Activated T-cell treated with anti-CD3 and anti-CD28 coated beads, Interleukin-2, amount 50 U/mL, for 72 hours (primary cell): ENCODE results near the gene FAU. TPM values are rescaled to one million over a fixed set of nuclear protein-coding genes. Genes with fewer than 3 reads are reported as not detected.
A peak's percentile ranks its signal among the peaks of the same experiment; 100 is the strongest.
"Not testable (repeated sequence)": the region's sequence is repeated elsewhere in the genome, so short reads cannot be mapped to it uniquely, and the experiment has no call there.

ENCODE experiments used
- ATAC-seq, 2 donors: fragments of 150-1000 bp; cut with Tn5 transposase; replicated peaks in 1 of 2; 2 replicates each; pipeline ENCODE4 v1.10.0; 2021; ENCODE audit warnings: moderate library complexity in 2 of 2, mild to moderate bottlenecking in 1 of 2
- DNase-seq, 2 donors: peaks; one replicate each; pipeline ENCODE4 v3.0.0; 2021 to 2022; ENCODE audit warnings: mixed read lengths in 1 of 2
- H3K27ac Mint-ChIP-seq: one replicate; pipeline ENCODE4 v1.8.0; 2022; ENCODE audit warnings: mild to moderate bottlenecking, moderate library complexity, mixed read lengths
- H3K27me3 Mint-ChIP-seq: one replicate; pipeline ENCODE4 v1.8.0; 2022; ENCODE audit warnings: low read depth, mixed read lengths
- H3K36me3 Mint-ChIP-seq, 2 donors: one replicate each; pipeline ENCODE4 v1.8.0; 2022; ENCODE audit warnings: mixed read lengths in 2 of 2, mild to moderate bottlenecking in 1 of 2; ENCODE audit not compliant: insufficient read depth in 2 of 2
- H3K4me1 Mint-ChIP-seq: one replicate; pipeline ENCODE4 v1.8.0; 2022; ENCODE audit warnings: low read depth, mixed read lengths
- H3K4me3 Mint-ChIP-seq, 2 donors: one replicate each; pipeline ENCODE4 v1.8.0; 2022; ENCODE audit warnings: mild to moderate bottlenecking in 2 of 2, mixed read lengths in 2 of 2, moderate library complexity in 2 of 2
- H3K9me3 Mint-ChIP-seq, 2 donors: one replicate each; pipeline ENCODE4 v1.8.0; 2022; ENCODE audit warnings: mixed read lengths in 2 of 2
- total RNA-seq, 2 donors: library from RNA; stranded (reverse); gene quantifications; one replicate each; pipeline ENCODE4 v1.2.3, GENCODE V29; 2022

The FAU gene
- total RNA-seq, 2 donors from 2014 or later, result 1,144 to 1,164 TPM

DNA sequence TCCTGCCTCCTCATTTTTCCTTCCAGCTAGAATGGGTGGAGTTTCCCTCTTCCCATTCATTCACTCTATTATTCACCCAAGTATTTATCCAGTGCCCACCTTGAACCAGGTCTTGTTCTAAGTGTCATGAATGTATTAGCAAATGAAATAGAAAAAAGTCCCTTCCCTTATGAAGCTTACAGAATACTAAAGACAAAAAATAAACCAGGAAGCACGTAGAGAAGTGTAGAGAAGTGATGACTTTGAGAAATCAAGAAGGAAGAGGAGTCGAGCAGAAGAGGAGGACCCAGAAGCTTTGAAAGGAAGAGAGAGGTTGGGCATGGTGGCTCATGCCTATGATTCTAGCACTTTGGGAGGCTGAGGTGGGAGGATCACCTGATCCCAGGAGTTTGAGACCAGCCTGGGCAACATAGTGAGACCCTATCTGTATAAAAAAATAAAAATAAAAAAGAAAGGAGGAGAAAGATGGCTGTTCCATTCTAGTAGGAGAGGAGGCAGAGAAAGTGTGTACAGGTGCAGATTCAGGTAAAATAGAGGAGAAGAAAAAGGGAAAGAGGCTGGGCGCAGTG is 29.5 kb upstream of the FAU start:
- H3K9me3 Mint-ChIP-seq, result no peaks in the 10 kb centered on the region
- peaks cover 14% of the 10 kb centered on the region for H3K4me1 Mint-ChIP-seq
- H3K27ac Mint-ChIP-seq, result no peak overlapping the region
- no peaks in the 10 kb centered on the region for H3K36me3 Mint-ChIP-seq
- no peaks in the 10 kb centered on the region for H3K27me3 Mint-ChIP-seq
- ATAC-seq (no peak), DNase-seq (no peak)
- no peak overlapping the region for H3K4me3 Mint-ChIP-seq

GRCh38 chr11:65150509-65151299 is 28.8 kb upstream of the FAU start:
- DNase-seq (peak; percentile 56 to 57), ATAC-seq (peak; percentile 93 to 96)
- Mint-ChIP-seq H3K27me3 (no peaks in the 10 kb centered on the region), H3K36me3 (no peaks in the 10 kb centered on the region), H3K4me1 (peaks cover 14% of the 10 kb centered on the region), H3K4me3 (peak overlapping the region; percentile 15 to 31), H3K27ac (no peak overlapping the region), H3K9me3 (no peaks in the 10 kb centered on the region)

DNA sequence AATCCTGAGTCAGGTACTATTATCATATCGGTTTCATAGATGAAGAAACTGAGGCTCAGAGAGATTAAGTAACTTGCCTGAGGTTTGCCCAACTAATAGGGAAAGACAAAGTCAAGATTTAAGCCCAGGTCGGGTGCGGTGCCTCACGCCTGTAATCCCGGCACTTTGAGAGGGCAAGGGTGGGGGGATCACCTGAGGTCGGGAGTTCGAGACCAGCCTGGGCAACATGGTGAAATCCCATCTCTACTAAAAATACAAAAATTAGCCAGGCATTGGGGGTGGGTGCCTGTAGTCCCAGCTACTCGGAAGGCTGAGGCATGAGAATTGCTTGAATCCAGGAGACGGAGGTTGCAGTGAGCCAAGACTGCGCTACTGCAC is 28.2 kb upstream of the FAU start:
- not testable (repeated sequence) for H3K9me3 Mint-ChIP-seq, H3K4me3 Mint-ChIP-seq, H3K27me3 Mint-ChIP-seq, H3K36me3 Mint-ChIP-seq, ATAC-seq, DNase-seq, H3K27ac Mint-ChIP-seq
- peaks cover 14% of the 10 kb centered on the region for H3K4me1 Mint-ChIP-seq

GRCh38 chr11:65148657-65149056 is 26.7 kb upstream of the FAU start:
- H3K4me1 Mint-ChIP-seq, result peaks cover 14% of the 10 kb centered on the region
- no peak for ATAC-seq
- H3K36me3 Mint-ChIP-seq, result no peaks in the 10 kb centered on the region
- no peaks in the 10 kb centered on the region for H3K9me3 Mint-ChIP-seq
- no peak overlapping the region for H3K4me3 Mint-ChIP-seq
- no peak overlapping the region for H3K27ac Mint-ChIP-seq
- no peaks in the 10 kb centered on the region for H3K27me3 Mint-ChIP-seq
- DNase-seq, result no peak

DNA sequence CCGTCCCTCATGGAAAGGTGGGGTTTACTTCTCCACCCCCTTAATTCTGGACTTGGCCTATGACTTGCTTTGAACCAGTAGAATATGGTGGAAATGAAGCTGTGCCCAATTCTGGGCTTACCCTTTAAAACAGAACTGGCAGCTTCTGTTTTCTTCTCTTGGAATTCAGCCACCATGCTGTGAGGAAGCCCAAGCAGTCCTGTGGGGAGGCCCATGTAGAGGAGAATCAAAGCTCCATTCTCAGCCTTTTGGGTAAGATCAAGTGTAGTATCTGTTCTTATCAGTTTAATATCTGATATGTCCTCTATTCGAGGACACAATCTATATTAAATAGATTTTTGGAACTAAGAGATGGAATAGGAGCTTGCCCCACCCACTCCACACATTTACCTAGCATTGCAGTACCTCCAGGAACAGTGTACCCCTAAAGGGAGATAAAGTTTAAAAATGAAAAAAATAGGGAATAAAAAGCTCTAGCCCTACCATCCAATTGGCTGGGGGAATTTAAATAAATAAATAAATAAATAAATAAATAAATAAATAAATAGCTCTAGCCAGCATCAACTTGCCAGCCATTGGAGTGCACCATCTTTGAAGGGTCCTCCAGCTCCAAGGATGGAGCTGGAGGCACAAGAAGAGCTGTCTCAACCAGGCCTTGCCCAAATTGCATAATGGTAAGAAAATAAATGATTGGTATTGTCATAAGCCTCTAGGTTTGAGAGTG is 25.6 kb upstream of the FAU start:
- Mint-ChIP-seq H3K36me3 (no peaks in the 10 kb centered on the region), H3K27ac (no peak overlapping the region), H3K4me3 (no peak overlapping the region), H3K4me1 (peaks cover 13% of the 10 kb centered on the region), H3K27me3 (no peaks in the 10 kb centered on the region), H3K9me3 (no peaks in the 10 kb centered on the region)
- ATAC-seq (no peak), DNase-seq (no peak)

DNA sequence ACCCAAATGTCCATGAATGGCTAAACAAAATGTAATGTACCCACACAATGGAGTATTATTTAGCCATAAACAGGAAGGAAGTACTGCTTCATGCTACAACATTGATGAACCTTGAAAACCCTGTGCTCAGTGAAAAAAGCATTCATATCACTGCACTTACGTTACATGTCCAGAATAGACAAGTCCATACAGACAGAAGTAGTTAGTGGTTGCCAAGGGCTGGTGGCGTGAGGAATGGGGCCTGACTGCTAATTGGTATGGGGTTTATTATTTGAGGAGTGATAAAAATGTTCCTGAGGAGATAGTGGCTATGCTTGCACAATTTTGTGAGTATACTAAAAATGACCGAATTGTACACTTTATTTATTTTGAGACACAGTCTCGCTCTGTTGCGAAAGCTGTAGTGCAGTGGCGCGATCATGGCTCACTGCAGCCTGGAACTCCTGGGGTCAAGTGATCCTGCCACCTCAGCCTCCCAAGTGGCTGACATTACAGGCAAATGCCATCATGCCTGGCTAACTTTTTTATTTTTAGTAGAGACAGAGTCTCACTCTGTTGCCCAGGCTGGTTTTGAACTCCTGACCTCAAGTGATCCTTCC is 20.1 kb upstream of the FAU start:
- H3K9me3 Mint-ChIP-seq, result no peaks in the 10 kb centered on the region
- no peak overlapping the region for H3K4me3 Mint-ChIP-seq
- no peak overlapping the region for H3K27ac Mint-ChIP-seq
- no peaks in the 10 kb centered on the region for H3K36me3 Mint-ChIP-seq
- ATAC-seq (no peak), DNase-seq (no peak)
- no peaks in the 10 kb centered on the region for H3K27me3 Mint-ChIP-seq
- peaks cover 5% of the 10 kb centered on the region for H3K4me1 Mint-ChIP-seq

DNA sequence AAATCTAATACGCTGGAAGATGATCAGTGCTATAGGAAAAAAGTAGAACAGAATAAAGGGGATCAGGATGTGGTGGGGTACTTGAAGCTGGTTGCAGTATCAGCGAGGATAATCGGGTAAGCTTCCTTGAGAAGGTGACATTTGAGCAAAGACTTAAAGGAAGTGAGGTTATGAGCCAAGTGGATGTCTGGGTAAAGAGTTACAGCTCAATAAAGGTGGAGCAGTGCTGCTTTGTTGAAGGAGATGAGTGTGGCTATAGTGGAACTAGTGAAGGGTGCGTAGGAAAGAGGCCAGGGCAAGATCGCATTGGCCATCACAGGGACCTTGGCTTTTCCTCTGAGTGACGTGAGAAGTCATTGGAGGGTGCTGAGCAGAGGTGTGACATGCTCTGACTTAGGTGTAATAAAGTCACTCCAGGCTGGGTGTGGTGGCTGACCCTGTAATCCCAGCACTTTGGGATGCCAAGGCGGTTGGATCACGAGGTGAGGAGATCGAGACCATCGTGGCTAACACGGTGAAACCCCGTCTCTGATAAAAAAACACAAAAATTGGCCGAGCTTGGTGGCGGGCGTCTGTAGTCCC is 14.7 kb upstream of the FAU start:
- Mint-ChIP-seq H3K4me1 (peaks cover 39% of the 10 kb centered on the region), H3K27me3 (no peaks in the 10 kb centered on the region), H3K36me3 (peaks cover 0 to 2% of the 10 kb centered on the region in 2 donors), H3K27ac (peak overlapping the region; percentile 89), H3K4me3 (peak overlapping the region; percentile 87 to 99), H3K9me3 (no peaks in the 10 kb centered on the region)
- ATAC-seq (no peak), DNase-seq (no peak)

DNA sequence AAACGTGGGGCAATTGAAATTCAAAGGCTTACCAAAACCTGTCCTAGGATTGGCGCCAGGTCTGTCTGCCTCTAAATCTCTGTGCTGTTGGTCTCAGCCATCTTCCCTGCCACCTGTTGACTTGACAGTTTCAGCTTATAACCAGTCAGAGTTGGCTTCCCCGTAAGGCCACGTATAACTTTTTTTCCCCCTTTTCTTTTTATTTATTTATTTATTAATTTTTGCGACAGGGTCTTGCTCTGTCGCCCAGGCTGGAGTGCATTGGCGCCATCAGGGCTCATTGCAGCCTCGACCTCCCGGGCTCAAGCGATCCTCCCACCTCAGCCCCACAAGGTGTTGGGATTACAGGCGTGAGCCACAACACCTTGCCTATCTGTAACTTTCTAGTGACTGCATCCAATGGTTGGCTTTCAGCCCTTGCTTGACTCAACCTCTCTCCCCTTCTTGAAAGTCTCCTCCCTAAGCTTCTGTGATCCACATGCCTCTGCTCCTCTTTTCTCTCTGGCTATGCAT is 13.8 kb upstream of the FAU start:
- H3K4me1 Mint-ChIP-seq, result peaks cover 39% of the 10 kb centered on the region
- peaks cover 0 to 2% of the 10 kb centered on the region in 2 donors for H3K36me3 Mint-ChIP-seq

GRCh38 chr11:65134952-65135632 is 13.2 kb upstream of the FAU start:
- peak; percentile 87 to 88 for ATAC-seq
- peaks cover 0 to 4% of the 10 kb centered on the region in 2 donors for H3K36me3 Mint-ChIP-seq
- peak overlapping the region; percentile 98 for H3K27ac Mint-ChIP-seq
- H3K4me3 Mint-ChIP-seq, result peak overlapping the region; percentile 97 to 99
- no peaks in the 10 kb centered on the region for H3K27me3 Mint-ChIP-seq
- H3K4me1 Mint-ChIP-seq, result peaks cover 39% of the 10 kb centered on the region
- no peaks in the 10 kb centered on the region for H3K9me3 Mint-ChIP-seq
- peak; percentile 84 to 86 for DNase-seq

More for the DNA sequence above, 13.8 kb upstream of the FAU start:
- H3K27ac Mint-ChIP-seq, result peak overlapping the region; percentile 98
- ATAC-seq (no peak), DNase-seq (no peak)
- H3K4me3 Mint-ChIP-seq, result peak overlapping the region; percentile 97 to 99
- H3K9me3 Mint-ChIP-seq, result no peaks in the 10 kb centered on the region
- no peaks in the 10 kb centered on the region for H3K27me3 Mint-ChIP-seq

DNA sequence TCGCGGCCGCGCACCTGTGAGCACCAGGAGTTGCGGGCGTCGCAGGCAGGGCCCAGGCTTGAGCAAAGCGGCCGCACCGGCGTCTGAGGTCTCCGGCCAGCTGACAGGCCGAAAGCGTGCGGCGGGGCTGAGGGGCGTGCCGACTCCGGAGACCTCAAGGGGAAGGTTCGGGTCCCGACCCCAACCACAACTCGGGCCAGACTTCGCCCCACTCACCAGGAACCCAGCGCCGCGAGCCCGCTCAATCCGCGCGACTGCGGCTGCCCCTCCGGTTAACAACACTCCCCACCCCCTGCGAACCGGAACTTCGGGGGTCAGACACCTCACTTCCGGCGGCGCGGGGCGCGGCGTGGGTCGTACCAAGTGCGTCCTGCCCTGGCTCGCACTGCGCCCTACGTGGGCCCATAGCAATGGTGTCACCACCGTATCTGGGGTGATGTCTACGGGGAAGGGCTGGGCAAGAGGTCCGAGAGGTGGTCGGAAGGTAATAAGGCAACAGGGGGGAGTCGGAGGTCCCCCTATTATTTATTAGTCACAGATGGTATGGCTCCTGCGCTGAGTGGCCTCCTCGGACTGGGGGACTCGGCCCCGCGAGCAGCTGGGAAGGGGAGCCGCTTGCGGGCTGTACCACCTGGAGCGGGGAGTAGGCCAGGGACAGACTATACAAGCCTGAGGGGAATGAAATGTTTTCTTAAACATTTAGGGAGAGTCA is 12.5 kb upstream of the FAU start, which contains the start of gene SYVN1:
Gene SYVN1 (minus strand): TSS at position 280 of the 712 bp plus-strand sequence. CDS start 918 bp downstream, outside the sequence.
- H3K27ac Mint-ChIP-seq, result peak within 1 kb of the TSS; percentile 98
- no peaks in the 10 kb centered on the region for H3K9me3 Mint-ChIP-seq
- H3K36me3 Mint-ChIP-seq, result peaks cover 0 to 4% of the 10 kb centered on the region in 2 donors
- ATAC-seq, result peak; percentile 86 to 90
- no peaks in the 10 kb centered on the region for H3K27me3 Mint-ChIP-seq
- DNase-seq, result peak; percentile 93 to 94
- peaks cover 39% of the 10 kb centered on the region for H3K4me1 Mint-ChIP-seq
- peak within 1 kb of the TSS; percentile 97 to 99 for H3K4me3 Mint-ChIP-seq

- Mint-ChIP-seq H3K27me3 (no peaks in the 10 kb centered on the region), H3K4me1 (peaks cover 39% of the 10 kb centered on the region), H3K9me3 (no peaks in the 10 kb centered on the region), H3K36me3 (peaks cover 0 to 4% of the 10 kb centered on the region in 2 donors), H3K27ac (peak overlapping the region; percentile 94), H3K4me3 (peak overlapping the region; percentile 97 to 99)
- DNase-seq (no peak), ATAC-seq (no peak)
Measured at GRCh38 chr11:65133724-65134123, 11.8 kb upstream of the FAU start.
